Activated CD4-positive, alpha-beta T cell treated with anti-CD3 and anti-CD28 coated beads, Interleukin-2, Interleukin-6, amounts not matched to agents 100 ng/mL and 50 ng/mL, durations not matched to agents 16 hours and 8 hours (primary cell): ENCODE data around the gene GAS2L2.
"Not testable (repeated sequence)": the region's sequence is repeated elsewhere in the genome, so short reads cannot be mapped to it uniquely, and the experiment has no call there.

Source experiments
- DNase-seq: peaks from one replicate; pipeline ENCODE4 v3.0.0-alpha.2; 2020

GAS2L2 gene

GRCh38 chr17:35773129-35773528, 20.1 kb upstream of the GAS2L2 start:
- no peak for DNase-seq

GRCh38 chr17:35769895-35770486, 17.0 kb upstream of the GAS2L2 start:
- DNase-seq, result no peak

- no peak for DNase-seq
Measured at GRCh38 chr17:35768797-35769196, 15.8 kb upstream of the GAS2L2 start.

- peak; percentile 28 for DNase-seq
Measured at GRCh38 chr17:35766903-35767510, 14.0 kb upstream of the GAS2L2 start.

GRCh38 chr17:35766489-35766877, 13.4 kb upstream of the GAS2L2 start:
- DNase-seq, result no peak

GRCh38 chr17:35765756-35766488, 12.9 kb upstream of the GAS2L2 start:
- no peak for DNase-seq

GRCh38 chr17:35765086-35765710, 12.2 kb upstream of the GAS2L2 start:
- DNase-seq, result no peak

GRCh38 chr17:35764123-35764991, 11.3 kb upstream of the GAS2L2 start:
- DNase-seq, result peak; percentile 93

GRCh38 chr17:35763767-35764122, 10.7 kb upstream of the GAS2L2 start:
- DNase-seq, result no peak

- DNase-seq, result no peak
Measured at GRCh38 chr17:35761601-35762000, 8.6 kb upstream of the GAS2L2 start.

- no peak for DNase-seq
Measured at GRCh38 chr17:35760587-35760986, 7.5 kb upstream of the GAS2L2 start, which contains the start of gene C17orf50. C17orf50 (plus strand) TSS chr17:35760887; CDS start chr17:35760942, 55 bp downstream.

- no peak for DNase-seq
Measured at GRCh38 chr17:35757243-35757642, 4.2 kb upstream of the GAS2L2 start.

GRCh38 chr17:35752471-35752870, 568 bp downstream of the GAS2L2 start:
- DNase-seq, result no peak

GRCh38 chr17:35751541-35751940, 1.5 kb downstream of the GAS2L2 start:
- DNase-seq, result not testable (repeated sequence)

- DNase-seq, result no peak
Measured at GRCh38 chr17:35750526-35751395, 2.3 kb downstream of the GAS2L2 start.

GRCh38 chr17:35749560-35750412, 3.3 kb downstream of the GAS2L2 start:
- DNase-seq, result no peak

- no peak for DNase-seq
Measured at GRCh38 chr17:35748979-35749378, 4.1 kb downstream of the GAS2L2 start.

- no peak for DNase-seq
Measured at GRCh38 chr17:35748341-35748841, 4.6 kb downstream of the GAS2L2 start.

GRCh38 chr17:35747540-35748017, 5.5 kb downstream of the GAS2L2 start:
- peak; percentile 84 for DNase-seq

GRCh38 chr17:35745749-35746320, 7.2 kb downstream of the GAS2L2 start:
- DNase-seq, result no peak
